Pulmonary artery endothelial cell (primary cell): ENCODE measurements around the gene PAEP. TPM values are rescaled to one million over a fixed set of nuclear protein-coding genes. Genes with fewer than 3 reads are reported as not detected.
"Not testable (repeated sequence)": the region's sequence is repeated elsewhere in the genome, so short reads cannot be mapped to it uniquely, and the experiment has no call there.

ENCODE experiments used
- DNase-seq: peaks from one replicate; pipeline ENCODE4 v3.0.0-alpha.2; 2011; ENCODE audit warnings: low read depth, low spot score
- total RNA-seq: library from RNA; depleted of rRNA; stranded (reverse); fragments of >200 nt; gene quantifications from 2 replicates; pipeline ENCODE4 v1.2.3, GENCODE V29; 2014

Gene PAEP
- total RNA-seq, 1 donor from 2014 or later, result not detected

- no peak for DNase-seq
Measured at GRCh38 chr9:135525241-135526088, 36.1 kb upstream of the PAEP start.

- no peak for DNase-seq
Measured at GRCh38 chr9:135526089-135526729, 35.3 kb upstream of the PAEP start.

DNA sequence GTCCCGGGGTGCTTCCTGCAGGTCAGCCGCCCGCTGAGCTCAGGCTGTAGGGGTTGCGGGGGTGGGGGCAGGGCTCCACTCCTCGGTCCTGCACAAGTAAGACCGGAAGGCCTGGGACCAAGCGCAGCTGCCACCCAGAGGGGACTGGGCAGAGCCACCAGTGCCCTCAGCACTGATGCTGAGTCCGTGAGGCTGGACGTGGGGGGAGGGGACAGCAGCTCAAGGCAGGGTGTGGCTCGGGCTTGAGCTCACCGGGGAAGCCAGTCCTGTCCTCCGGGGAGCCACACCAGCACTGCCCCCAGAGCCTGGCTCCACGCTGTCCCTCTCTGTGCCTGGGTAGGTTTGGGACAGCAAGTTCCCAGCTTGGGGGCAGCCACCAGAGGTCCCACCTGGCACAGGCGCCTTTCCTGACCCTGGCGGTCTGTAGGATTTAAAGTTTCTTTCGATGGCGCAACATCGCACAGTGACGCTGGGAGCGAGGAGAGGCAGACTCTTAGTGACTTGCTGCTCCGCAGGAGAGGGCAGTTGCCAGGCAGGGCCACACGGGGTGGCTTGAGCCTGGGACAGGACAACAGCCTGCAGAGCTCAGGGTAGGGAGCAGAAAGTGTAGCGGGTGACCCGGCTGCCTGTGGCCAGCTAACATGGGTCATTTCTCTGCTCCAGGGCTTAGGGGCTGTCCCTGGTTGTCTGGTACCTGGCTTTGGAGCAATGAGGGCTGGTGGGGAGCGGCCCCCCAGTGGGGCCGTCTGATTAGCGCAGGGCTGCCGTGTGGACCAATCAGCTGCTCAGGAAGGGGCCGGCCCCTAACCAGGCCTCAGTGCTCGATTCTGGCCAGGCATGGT is 34.6 kb upstream of the PAEP start:
- no peak for DNase-seq

GRCh38 chr9:135528842-135529435 is 32.6 kb upstream of the PAEP start:
- not testable (repeated sequence) for DNase-seq

DNA sequence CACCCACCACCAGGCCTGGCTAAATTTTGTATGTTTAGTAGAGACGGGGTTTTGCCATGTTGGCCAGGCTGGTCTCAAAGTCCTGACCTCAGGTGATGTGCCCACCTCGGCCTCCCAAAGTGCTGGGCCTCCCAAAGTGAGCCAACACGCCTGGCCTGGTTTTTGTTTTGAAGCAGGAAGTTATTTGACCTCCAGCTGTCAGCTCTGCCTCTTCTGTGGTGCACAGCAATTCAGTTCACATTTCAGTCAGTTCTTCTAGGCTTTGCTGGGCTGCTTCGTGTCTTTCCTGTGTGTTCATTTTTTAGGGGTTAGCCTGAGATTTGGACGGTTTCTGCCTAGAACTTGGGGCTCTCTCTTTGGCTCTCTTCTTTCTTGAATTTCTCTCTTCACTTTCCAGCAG is 31.4 kb upstream of the PAEP start:
- no peak for DNase-seq

DNA sequence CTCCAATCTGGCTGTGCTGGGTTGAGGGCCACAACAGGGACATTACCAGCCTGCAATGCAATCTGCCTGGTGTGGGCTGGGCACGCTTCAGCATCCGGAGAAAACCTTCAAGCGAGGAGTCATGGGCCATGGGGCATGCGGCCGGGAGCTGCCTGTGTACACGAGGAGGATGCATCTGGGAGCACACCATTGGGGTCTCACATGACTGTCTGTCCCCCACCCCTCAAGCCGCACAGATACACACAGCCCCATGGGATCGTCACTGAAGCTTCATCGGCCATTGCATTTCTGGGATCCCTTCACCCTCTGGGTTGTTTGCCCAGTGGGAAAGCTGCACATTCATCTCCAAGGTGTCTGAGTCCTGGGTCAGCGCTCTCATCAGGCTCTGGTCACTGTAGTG is 30.5 kb upstream of the PAEP start:
- no peak for DNase-seq

DNA sequence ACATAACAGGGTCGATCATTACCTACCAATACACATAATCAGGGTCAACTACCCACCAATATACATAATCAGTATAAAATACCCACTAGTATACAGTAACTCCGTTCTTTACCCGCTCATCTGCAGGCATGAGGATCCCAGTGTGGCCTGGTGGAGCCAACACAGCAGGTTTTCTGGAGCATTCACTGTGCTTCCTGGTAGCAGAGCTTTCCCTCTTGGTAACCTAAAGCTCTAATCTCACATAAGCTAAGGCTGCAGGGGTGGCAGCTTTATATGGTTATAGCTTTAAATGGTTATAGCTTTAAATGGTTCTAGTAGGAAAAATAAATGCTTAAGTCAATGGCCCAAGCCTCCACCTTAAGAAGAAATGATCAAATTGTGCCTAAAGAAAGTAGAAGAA is 28.4 kb upstream of the PAEP start:
- DNase-seq, result no peak

DNA sequence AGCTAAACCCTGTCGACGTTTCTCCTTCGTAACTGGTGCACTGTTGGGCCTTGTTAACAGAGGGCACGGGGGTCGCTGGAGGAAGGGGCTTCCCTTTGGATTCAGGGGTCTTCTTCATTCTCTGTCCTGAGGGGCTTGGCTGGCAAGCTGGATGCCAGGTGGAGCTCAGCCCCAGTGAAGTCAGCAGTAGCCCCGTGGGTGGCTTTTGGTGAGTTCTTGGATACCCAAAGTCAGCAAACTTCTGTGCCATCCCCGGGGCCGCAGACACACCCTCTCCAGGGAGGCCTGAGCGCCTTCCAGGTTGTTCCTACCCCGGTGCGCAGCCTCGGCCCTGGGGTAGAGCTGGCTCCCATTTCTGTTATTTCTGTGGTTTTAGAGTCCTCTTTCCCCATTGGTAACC is 27.9 kb upstream of the PAEP start:
- no peak for DNase-seq

DNA sequence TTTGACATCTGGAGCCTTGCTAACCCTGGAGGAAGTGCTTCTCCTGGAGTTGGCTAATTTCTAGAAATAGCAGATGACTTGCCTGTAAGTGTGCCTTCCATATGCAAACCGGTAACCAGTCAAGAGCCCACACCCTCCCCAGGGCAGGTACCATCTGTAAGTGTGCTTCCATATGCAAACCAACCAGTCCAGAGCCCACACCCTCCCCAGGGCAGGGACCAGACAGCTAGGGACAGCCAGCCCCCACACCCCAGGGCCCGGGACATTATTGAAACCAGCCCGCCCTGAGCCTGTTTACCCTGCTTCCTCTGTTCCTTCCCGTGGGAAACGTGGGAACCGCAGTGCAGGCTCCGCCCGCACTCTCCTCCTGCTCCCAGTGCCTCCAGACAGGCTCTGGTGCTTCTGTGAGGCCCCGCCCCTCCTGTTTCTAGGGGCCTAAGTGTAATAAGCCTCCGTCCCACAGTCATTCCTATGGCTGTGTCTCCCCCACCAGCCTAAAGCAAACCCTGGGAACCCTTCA is 27.3 kb upstream of the PAEP start:
- DNase-seq, result not testable (repeated sequence)

DNA sequence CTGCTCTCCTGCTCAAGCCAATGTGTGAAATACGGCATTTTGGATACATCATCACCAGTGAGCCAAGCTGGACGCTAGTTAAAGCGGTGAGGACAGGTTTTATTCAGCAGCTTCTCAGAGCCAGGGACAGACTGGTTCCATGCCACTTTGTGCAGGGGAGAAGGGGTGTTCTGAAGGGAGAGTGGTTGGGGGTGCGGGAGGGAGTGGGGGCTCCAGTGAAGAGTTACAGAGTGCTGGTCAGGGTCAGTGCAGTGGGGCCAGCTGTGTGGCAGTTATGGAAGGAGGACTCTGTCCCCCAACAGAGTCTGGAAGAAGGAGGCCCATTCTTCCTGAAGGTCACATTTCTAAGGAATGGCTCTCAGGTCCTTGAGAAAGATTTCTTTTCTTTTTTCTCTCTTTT is 26.7 kb upstream of the PAEP start:
- DNase-seq, result not testable (repeated sequence)

DNA sequence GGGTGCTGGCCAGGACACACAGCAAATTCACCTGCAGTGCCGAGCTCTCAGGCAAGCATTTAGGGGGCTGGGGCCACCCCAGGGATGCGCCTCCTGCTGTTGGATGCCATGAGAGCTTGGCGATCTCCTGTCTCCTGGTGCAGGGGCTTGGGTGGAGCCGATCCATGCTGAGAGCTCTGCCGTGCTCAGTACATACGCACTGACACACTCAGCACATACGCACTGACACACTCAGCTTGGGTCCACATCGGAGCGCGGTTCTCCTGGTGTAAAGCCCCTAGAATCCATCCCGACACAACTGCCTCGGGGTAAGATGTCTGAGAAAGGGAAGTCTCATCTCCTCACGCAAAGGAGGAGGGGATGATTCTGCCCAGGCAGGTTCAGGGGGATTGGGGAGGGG is 25.9 kb upstream of the PAEP start:
- DNase-seq, result not testable (repeated sequence)

DNA sequence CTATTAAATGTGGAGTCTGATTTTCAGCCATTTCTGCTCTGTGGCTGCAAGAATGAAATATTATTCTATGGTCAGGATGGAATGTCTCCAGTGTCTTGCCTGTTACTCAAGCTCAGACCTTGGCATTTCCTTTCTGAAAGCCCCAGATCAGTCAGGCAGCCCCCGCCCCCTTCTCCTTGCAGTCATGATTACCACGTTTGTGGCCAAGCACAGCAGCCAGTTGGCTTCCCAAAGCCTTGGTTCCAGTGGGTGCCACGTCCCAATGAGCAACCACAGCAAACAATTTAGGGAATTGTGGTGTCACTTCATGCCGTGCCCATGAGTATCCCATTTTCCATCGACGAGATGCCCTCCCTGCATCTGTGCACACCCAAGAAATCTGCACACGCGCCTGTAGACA is 25.3 kb upstream of the PAEP start:
- no peak for DNase-seq

DNA sequence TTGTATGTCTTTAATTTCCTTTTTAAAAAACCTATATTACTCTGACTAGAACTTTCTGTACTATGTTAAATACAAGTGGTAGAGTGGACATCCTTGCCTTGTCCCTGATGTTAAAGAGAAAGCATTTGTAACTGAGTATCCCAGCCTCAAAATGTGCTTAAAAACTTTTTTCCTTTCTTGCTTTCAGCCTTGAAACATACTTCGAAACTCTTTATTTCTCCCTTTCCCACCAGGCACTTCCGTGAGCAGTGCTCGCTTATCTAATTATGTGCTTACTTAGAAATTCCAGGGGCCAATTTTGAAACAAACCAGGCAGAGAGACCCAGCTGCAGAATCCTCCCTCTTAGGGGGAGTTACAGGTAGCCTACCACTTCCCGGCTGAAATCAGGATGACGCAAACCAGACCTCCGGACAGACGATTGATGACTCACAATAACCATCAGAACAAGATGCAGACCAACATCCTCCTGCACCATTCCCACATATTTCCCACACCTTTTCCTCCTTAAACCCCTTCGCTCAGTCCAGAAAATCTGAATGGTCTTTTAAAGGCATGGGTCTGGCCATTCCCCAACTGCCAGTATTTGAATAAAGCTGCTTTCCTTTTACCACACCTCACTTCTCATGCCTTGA is 18.2 kb upstream of the PAEP start:
- DNase-seq, result not testable (repeated sequence)

DNA sequence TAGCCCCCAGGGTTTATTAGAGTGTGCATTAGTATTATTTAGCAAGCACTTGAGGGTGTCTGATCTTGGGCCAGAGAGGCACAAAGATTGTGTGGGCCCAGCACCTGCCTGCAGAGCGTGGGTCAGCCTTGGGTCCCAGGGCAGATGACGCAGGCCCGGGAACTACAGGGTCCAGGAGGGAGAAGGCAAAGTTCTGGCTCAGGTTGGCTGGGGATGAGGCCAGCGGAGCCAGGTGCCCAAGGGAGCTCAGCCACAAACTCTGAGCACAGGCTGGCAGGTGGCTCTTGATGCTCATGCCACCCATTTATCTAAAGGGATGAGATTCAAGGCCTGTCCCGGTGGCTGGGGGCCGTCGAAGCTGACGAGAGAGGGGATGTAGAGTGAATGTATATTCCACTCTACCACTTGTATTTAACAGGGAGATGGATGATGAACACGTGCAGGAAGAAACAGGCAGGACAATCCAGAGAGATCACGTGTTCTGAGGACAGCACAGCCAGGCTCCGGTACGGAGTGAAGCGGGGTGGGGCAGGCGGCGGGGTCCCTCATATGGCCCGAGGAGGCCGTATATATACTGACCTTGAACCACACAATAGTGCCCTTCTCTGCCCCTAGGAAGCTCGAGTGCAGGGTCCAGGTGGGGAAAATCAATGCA is 16.4 kb upstream of the PAEP start:
- no peak for DNase-seq

GRCh38 chr9:135545646-135546176 is 15.8 kb upstream of the PAEP start, which contains the start of gene OBP2A:
TSS of gene OBP2A (plus strand) at chr9:135546126. CDS start at chr9:135546181, 55 bp downstream.
- DNase-seq, result not testable (repeated sequence)

GRCh38 chr9:135546792-135547617 is 14.6 kb upstream of the PAEP start:
- DNase-seq, result not testable (repeated sequence)

GRCh38 chr9:135547756-135548736 is 13.5 kb upstream of the PAEP start:
- no peak for DNase-seq
